Measurements from ENCODE around the gene HCN2. TPM values are rescaled to one million over a fixed set of nuclear protein-coding genes. Genes with fewer than 3 reads are reported as not detected.
"Not testable (repeated sequence)": the region's sequence is repeated elsewhere in the genome, so short reads cannot be mapped to it uniquely, and the experiment has no call there.

Gene HCN2
- polyA plus RNA-seq, 1 donor from 2014 or later, result 4.7 TPM

DNA sequence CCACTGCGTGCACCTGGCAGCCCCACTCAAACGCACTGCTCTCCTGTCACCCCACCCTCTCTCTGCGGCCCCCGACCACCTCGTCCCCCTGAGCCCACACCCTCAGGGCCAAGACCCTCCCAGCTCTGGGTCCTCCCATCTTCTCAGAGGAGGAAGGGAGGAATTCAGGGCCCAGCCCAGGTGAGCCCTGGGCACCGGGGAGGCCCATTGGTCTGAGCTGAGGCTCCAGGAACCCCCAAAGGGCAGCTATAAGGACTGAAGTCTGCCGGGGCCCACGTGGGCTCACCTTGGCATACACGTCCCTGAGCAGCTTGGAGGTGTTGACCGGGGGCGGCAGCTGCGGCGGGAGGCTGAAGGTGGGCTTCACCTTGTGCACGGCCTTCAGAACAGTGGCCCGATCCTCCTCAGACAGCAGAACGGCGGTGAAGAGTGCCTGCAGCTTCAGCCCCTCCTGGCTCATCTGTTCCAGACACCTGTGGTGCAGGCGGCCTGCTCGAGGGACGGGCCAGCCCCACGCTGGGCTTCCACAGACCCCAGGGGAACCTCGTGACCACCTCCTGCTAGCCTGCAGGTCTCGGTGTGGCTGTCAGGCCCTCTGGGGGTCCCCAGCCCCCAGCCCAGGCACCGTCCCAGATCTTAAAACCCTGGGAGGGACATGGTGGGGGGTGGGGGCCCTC lies 34.9 kb downstream of the HCN2 start:
- Histone ChIP-seq H3K4me2 (ENCODE audit: low read length) (no peak overlapping the region), H3K9me3 (ENCODE audit: low read length) (no peaks in the 10 kb centered on the region), H3K9me2 (ENCODE audit: insufficient read depth, low read length) (no peaks in the 10 kb centered on the region), H3K36me3 (ENCODE audit: insufficient read depth, low read length) (no peaks in the 10 kb centered on the region), H3K4me3 (ENCODE audit: low read length) (no peak overlapping the region), H3F3A (ENCODE audit: insufficient read depth, low read length, poor library complexity, severe bottlenecking) (no peaks in the 10 kb centered on the region), H3K27me3 (ENCODE audit: insufficient read depth, low read depth, low read length) (no peaks in the 10 kb centered on the region), H3K79me2 (replicated peaks; ENCODE audit: insufficient read depth, low read length) (no peaks in the 10 kb centered on the region), H3K27ac (ENCODE audit: low read length) (no peak overlapping the region), H4K20me1 (ENCODE audit: insufficient read depth) (no peaks in the 10 kb centered on the region), H2AFZ (ENCODE audit: low read depth, low read length) (no peak overlapping the region), H3K9ac (ENCODE audit: low read length) (no peak overlapping the region)
- no peak for TF ChIP-seq TAF1 (IDR thresholded peaks at IDR 0.05; ENCODE audit: low read depth)

- Histone ChIP-seq H3K27me3 (ENCODE audit: insufficient read depth, low read depth, low read length) (no peaks in the 10 kb centered on the region), H3K36me3 (ENCODE audit: insufficient read depth, low read length) (no peaks in the 10 kb centered on the region), H3K4me3 (ENCODE audit: low read length) (no peak overlapping the region), H3K9me2 (ENCODE audit: insufficient read depth, low read length) (no peaks in the 10 kb centered on the region), H3K9ac (ENCODE audit: low read length) (no peak overlapping the region), H3K4me2 (ENCODE audit: low read length) (no peak overlapping the region), H2AFZ (ENCODE audit: low read depth, low read length) (no peak overlapping the region), H3K9me3 (ENCODE audit: low read length) (no peaks in the 10 kb centered on the region), H4K20me1 (ENCODE audit: insufficient read depth) (no peaks in the 10 kb centered on the region), H3K79me2 (replicated peaks; ENCODE audit: insufficient read depth, low read length) (no peaks in the 10 kb centered on the region), H3K27ac (ENCODE audit: low read length) (no peak overlapping the region), H3F3A (ENCODE audit: insufficient read depth, low read length, poor library complexity, severe bottlenecking) (no peaks in the 10 kb centered on the region)
- TF ChIP-seq TAF1 (IDR thresholded peaks at IDR 0.05; ENCODE audit: low read depth) (no peak), SMC3 (conservative IDR thresholded peaks at IDR 0.05; ENCODE audit: poor library complexity) (no peak), EP300 (conservative IDR thresholded peaks at IDR 0.05; ENCODE audit: poor library complexity, severe bottlenecking) (no peak), POLR2AphosphoS5 (IDR thresholded peaks at IDR 0.05) (no peak), EZH2 (IDR thresholded peaks at IDR 0.05; ENCODE audit: borderline replicate concordance, insufficient read depth, low read length, poor library complexity, severe bottlenecking) (no peak), MXI1 (conservative IDR thresholded peaks at IDR 0.05; ENCODE audit: poor library complexity, severe bottlenecking) (no peak), RAD21 (conservative IDR thresholded peaks at IDR 0.05) (no peak)
- TF ChIP-seq, protein P1, sequence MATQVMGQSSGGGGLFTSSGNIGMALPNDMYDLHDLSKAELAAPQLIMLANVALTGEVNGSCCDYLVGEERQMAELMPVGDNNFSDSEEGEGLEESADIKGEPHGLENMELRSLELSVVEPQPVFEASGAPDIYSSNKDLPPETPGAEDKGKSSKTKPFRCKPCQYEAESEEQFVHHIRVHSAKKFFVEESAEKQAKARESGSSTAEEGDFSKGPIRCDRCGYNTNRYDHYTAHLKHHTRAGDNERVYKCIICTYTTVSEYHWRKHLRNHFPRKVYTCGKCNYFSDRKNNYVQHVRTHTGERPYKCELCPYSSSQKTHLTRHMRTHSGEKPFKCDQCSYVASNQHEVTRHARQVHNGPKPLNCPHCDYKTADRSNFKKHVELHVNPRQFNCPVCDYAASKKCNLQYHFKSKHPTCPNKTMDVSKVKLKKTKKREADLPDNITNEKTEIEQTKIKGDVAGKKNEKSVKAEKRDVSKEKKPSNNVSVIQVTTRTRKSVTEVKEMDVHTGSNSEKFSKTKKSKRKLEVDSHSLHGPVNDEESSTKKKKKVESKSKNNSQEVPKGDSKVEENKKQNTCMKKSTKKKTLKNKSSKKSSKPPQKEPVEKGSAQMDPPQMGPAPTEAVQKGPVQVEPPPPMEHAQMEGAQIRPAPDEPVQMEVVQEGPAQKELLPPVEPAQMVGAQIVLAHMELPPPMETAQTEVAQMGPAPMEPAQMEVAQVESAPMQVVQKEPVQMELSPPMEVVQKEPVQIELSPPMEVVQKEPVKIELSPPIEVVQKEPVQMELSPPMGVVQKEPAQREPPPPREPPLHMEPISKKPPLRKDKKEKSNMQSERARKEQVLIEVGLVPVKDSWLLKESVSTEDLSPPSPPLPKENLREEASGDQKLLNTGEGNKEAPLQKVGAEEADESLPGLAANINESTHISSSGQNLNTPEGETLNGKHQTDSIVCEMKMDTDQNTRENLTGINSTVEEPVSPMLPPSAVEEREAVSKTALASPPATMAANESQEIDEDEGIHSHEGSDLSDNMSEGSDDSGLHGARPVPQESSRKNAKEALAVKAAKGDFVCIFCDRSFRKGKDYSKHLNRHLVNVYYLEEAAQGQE (IDR thresholded peaks at IDR 0.05; ENCODE audit: borderline replicate concordance), result no peak
- TF ChIP-seq, protein P2, sequence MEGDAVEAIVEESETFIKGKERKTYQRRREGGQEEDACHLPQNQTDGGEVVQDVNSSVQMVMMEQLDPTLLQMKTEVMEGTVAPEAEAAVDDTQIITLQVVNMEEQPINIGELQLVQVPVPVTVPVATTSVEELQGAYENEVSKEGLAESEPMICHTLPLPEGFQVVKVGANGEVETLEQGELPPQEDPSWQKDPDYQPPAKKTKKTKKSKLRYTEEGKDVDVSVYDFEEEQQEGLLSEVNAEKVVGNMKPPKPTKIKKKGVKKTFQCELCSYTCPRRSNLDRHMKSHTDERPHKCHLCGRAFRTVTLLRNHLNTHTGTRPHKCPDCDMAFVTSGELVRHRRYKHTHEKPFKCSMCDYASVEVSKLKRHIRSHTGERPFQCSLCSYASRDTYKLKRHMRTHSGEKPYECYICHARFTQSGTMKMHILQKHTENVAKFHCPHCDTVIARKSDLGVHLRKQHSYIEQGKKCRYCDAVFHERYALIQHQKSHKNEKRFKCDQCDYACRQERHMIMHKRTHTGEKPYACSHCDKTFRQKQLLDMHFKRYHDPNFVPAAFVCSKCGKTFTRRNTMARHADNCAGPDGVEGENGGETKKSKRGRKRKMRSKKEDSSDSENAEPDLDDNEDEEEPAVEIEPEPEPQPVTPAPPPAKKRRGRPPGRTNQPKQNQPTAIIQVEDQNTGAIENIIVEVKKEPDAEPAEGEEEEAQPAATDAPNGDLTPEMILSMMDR (IDR thresholded peaks at IDR 0.05; ENCODE audit: poor library complexity, severe bottlenecking), result no peak
Observed at GRCh38 chr19:625257-625656, 35.6 kb downstream of the HCN2 start.

GRCh38 chr19:626566-626965 lies 36.9 kb downstream of the HCN2 start:
- not testable (repeated sequence) for H3K27me3 ChIP-seq (ENCODE audit: insufficient read depth, low read depth, low read length); H4K20me1 ChIP-seq (ENCODE audit: insufficient read depth); H3K9me3 ChIP-seq (ENCODE audit: low read length); H3K79me2 ChIP-seq (replicated peaks; ENCODE audit: insufficient read depth, low read length); H3K36me3 ChIP-seq (ENCODE audit: insufficient read depth, low read length); H3K9ac ChIP-seq (ENCODE audit: low read length); H3F3A ChIP-seq (ENCODE audit: insufficient read depth, low read length, poor library complexity, severe bottlenecking); H3K27ac ChIP-seq (ENCODE audit: low read length); H2AFZ ChIP-seq (ENCODE audit: low read depth, low read length); H3K9me2 ChIP-seq (ENCODE audit: insufficient read depth, low read length); H3K4me2 ChIP-seq (ENCODE audit: low read length); H3K4me3 ChIP-seq (ENCODE audit: low read length)

Data from neural cell (in vitro differentiated cells).